Myocyte (in vitro differentiated cells): ENCODE measurements around the gene L3MBTL4. TPM values are rescaled to one million over a fixed set of nuclear protein-coding genes. Genes with fewer than 3 reads are reported as not detected.

Experiments used
- DNase-seq: peaks from one replicate; pipeline ENCODE4 v3.0.0-alpha.2; 2012; ENCODE audit warnings: low read depth
- total RNA-seq: library from RNA; depleted of rRNA; stranded (reverse); fragments of >200 nt; gene quantifications from 2 replicates; pipeline ENCODE4 v1.2.3, GENCODE V29; 2014

Gene L3MBTL4
- total RNA-seq, 1 donor from 2014 or later, result not detected

DNA sequence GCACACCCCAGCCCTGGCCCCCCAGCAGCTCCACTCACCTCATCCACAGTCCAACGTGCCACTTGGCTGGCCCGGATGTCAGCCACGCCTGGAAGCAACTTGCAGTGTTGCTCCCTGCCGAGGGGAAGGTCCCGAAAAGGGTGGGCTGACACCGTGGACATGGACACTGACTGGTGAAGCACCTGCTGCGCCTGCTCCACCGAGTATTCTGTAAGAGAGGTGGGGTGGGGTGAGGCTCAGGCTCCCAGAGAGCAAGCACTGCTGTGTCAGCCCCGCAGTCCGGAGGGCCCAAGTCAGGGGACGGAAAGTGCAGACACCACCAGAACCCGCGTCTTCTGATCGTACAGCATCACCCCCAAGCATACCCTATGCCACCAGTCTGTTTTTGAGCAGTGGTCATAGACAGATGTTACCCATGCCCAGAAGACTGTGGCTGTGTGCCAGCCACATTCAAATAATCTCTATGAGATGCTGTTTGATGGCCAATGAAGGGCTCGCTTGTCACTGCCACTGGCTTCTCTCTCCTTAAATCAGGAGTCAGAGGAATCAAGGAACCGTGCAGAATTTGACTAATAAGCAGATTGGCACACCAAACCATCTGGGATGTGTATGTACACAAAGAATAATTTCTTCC is 445.2 kb downstream of the L3MBTL4 start:
- no peak for DNase-seq

DNA sequence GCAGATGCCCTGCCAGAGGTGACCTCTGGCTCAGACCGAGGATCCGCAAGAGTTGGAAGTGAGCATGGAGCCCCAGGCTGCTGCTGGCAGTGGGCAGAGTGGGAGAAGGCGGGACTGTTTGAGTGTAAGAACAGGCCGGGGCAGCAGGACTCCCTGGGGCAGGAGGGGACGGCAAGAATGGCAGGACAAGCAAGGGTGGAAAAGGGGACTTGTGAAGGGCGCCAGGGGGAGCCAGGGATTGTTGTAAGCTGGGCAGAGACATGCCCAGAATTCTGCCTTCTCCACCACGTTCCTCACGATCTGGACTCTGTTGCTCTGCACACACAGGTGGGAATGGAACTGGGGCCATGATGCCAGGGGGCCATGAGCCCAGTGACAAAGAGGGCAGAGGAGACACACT is 447.0 kb downstream of the L3MBTL4 start:
- DNase-seq, result no peak

DNA sequence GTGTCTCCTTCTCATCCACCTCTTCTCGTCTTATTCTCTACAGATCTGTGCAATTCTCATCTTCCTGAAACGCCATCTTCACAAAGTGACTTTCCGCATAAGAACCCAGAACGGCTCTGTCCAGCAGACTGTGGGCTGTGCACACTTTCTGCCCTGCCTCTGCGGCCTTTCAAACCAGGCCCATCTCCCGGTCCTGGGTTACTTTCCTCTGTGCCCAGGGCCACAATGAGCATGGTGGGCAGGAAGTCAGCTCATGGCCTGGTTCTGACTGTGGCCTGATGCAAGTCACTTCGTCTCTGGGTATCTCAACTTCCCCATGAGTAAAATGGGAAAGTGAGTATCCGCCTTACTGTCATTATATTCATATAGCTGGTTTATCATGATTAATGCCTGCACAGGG is 447.7 kb downstream of the L3MBTL4 start:
- no peak for DNase-seq

DNA sequence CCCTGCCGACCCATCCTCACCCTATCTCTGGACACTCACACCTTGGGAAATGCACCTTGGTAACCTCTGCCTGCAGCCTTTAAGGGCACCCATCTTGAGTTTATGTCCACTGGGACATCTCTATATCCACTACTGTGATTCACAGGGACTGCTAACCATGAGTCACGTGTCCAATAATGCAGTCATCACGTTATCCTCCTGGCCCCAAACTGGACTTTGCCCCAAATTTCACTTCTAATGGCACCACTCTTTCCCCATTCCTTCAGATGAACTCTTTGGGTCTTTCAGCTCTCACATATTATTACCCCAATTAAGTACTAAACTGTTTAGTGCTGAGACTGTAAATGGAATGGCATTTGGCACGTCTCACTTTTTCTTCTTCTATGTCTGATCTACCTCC is 448.2 kb downstream of the L3MBTL4 start:
- DNase-seq, result no peak

GRCh38 chr18:5964996-5965395 is 449.7 kb downstream of the L3MBTL4 start:
- DNase-seq, result no peak

- no peak for DNase-seq
Observed at GRCh38 chr18:5964596-5964995, 450.1 kb downstream of the L3MBTL4 start.

GRCh38 chr18:5964108-5964507 is 450.6 kb downstream of the L3MBTL4 start:
- DNase-seq, result no peak

GRCh38 chr18:5963267-5963666 is 451.4 kb downstream of the L3MBTL4 start:
- DNase-seq, result no peak

DNA sequence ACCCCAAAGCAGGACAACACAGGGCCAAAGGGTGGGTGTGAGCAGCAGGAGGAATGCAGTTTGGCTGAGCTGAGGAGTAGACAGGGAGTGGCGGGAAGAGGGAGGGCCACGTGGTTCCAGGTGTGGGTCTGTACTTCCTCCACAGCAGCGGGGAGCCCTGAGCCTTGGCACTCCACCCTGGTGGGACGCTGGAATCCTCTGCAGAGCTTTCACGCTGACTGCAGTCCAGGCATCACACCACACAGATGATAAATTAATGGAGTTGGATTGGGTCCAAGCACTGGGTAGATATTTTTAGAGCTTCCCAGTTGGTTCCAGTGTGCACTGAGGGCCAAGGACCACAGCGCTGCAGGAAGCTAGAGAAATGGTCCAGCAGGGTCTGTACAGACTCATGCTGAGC is 452.3 kb downstream of the L3MBTL4 start:
- no peak for DNase-seq

GRCh38 chr18:5961828-5962150 is 452.9 kb downstream of the L3MBTL4 start:
- DNase-seq, result no peak

DNA sequence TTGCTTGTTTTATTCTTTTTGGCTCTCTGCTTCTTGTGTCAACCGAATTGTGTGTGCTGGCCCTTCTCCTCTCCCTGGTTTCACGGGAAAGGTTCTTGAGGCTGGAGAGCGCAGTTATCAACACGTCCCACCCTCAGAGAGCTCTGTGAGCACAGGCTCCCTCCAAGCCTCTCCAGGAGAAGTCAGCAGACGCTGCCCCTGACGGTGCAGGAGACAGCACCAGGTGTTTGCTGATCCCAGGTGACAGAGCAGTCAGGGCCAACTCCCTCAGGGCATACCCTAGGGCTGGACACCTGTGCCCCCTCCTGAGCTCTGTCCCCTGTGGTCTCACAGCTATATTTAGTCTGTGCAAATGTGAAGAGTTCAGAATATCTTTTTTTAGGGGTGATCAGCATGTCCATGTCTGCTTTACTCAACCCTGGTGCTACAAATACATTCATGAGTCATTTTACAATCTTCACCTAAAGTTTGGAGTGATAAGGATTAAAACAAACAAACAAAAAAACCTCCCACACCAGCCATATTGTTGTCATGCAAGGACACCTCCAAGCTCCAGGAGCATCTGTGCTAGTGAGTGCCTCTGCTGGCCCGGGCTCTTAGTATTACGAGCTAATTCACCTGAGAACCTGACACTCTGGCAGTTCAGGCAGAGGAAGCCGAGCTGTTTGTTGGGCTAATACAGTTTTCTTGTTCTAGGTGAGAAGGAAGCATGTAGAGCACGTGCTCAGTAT is 453.4 kb downstream of the L3MBTL4 start:
- no peak for DNase-seq

DNA sequence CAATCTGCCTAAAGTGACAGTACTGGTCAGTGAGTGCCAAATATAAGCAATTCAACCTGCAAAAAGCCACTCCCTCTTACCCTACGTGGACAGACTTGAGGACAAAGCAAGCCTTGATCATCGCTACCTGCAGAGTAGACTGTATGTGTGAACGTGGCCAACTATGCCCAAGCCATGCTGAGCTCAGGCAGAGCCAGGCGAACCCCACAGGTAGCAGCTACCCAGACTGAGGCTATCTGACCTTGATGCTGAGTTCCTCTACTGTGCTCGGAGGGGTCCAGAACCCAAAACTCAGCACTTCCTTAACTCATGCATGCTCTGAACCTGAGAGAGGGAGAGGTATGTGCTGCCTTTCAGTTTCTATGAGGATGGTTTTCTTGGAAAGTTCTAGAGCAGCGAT is 455.9 kb downstream of the L3MBTL4 start:
- no peak for DNase-seq

DNA sequence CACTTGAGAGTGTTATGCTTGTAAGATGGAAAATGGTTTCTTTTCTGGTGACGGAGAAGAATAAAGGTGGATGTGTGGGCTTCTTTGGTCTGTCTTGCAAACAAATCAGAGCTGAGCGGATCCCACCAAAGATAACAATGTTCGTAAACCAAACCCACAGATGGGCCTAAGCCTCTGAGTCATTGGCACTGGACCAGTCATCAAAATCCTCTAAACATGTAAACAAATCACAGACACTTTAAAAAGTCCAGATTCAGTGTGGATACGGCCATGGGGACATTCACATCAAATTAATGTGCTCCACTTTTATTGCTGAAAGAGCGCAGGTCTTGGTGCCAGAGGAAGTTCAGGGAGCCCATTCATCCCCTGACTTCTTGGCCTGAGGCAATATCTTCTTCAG is 458.9 kb downstream of the L3MBTL4 start:
- no peak for DNase-seq

DNA sequence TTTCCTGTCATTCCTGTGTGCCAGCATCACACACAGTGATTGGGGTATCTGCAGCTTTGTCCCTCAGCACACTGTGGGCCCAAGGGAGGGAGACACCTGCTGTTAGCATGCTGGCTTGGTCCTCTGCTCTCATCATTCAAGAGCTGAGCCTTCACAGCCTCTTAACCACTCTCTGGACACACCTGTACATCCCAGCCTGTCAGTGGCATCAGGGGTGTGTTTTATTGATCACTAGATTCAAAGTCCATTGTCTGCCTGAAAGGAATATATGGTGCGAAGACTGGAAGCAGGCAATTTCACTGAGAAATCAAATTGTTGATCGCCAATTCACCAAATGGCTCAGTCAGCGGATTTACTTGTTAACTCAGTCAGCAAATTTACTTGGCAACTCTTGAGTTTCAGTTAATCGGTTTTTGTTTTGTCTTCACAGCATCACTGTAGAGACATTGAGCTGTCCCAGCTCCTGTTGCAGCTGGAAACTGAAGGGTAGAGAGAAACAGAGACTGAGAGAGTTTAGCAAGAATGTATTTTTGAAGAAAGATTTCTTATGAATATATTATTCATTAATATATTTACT is 463.1 kb downstream of the L3MBTL4 start:
- DNase-seq, result no peak

DNA sequence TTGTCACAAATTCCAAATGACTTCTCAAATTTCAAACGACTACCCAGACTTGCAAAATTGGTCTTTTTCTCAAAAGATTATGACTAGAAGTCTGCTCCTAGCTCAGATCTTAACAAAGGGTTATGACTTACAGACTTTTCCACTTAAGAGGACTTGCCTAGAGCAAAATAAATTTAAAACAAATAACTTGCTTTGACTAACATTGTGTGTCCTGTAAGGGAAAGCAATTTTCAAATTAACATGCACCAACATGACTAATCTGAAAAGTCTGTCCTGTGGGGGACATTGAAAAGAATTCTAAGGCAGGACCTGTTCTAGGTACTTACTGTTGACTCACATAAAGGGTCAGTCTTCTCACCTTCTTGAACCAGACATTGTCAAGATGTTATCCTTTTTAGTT is 465.9 kb downstream of the L3MBTL4 start:
- no peak for DNase-seq

- DNase-seq, result no peak
Observed at GRCh38 chr18:5948237-5948636, 466.5 kb downstream of the L3MBTL4 start.

GRCh38 chr18:5944448-5944847 is 470.3 kb downstream of the L3MBTL4 start:
- no peak for DNase-seq

- DNase-seq, result no peak
Observed at GRCh38 chr18:5943514-5943913, 471.2 kb downstream of the L3MBTL4 start.

DNA sequence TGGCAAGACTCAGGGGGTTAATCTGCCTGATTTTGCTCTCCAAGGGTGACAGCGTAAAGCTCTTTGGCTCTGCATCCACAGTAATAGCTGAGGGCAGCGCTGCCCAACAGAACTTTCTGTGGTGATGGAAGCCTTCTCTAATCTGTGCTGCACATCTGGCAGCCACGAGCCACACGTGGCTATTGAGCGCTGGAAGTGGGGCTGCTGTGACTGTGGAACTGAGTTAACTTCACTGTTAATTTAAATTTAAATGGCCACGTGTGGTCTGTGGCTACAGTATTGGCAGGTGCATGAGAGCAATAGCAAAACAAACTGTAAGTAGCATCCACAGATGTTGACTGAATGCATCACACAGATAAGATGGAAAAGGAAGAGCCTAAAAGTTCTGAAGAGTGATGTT is 472.1 kb downstream of the L3MBTL4 start:
- DNase-seq, result no peak

DNA sequence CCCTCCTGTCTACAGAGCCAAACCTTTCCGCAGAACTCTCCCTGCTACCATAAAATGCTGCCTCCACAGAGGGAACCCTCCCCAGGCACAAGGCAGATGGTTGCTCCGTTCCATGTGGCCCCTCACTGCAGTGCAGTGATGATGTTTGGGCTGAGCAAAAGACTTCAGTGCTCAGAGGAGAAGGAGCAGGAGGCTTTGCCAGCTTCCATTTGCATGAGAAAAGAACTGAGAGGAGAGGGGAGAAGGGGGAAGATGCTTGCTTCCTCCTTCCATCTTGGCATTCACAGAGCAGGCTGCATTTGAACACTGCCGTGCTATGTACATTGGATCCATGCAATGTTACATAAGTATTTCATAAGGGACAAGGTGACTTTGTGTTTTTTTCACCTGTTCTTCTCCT is 472.8 kb downstream of the L3MBTL4 start:
- DNase-seq, result no peak

- no peak for DNase-seq
Observed at GRCh38 chr18:5939801-5940667, 474.7 kb downstream of the L3MBTL4 start.

DNA sequence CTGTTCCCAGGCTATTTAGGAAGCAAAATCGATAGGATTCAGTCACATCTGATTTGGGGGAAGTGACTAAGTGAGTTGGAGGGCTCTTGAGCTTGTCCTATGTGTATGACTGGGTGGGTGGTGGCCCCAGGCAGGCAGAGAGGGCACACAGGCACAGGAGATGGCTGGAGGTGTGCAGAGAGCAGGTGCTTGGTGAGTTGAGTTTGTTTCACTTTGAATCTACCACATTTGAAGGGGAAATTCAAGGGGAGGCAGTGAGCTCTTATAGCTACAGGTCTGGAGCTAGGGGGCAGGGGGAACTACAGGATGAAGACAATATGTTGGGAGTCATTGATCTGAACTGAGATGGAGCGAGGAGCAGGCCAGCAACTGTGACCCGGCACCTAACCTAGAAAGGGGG is 476.9 kb downstream of the L3MBTL4 start:
- DNase-seq, result no peak
